Measurements from ENCODE around the gene TNIK. TPM values are rescaled to one million over a fixed set of nuclear protein-coding genes. Genes with fewer than 3 reads are reported as not detected.

TNIK gene
- total and polyA plus RNA-seq, 2 of the 4 experiments (the other 2 are of a cell fraction), result 3.4 to 6.3 TPM

DNA sequence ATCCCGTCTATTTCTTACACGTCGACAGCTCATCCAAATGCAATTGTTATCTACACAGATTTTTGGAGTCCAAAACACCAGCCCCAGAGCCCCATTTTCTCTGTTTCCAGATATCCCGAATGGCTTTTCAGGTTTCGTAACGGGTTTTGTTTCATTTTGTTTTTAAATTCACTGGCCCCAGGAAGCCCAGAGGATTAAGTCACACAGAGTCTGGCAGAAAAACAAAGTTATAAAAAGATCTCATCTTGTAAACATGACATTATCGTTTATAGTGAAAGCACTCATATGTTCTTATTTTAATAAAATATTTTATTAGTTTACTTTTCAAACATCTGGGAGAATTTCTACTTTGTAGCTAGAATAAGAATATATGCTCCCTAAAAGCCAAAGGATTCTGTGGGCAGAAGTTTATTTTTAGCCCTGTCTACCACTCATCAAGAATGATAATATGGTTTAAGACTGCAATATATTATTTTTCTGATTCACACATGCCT, 284.4 kb downstream of the TNIK start:
- H3K18ac ChIP-seq (ENCODE audit: low read depth, low read length), result no peak overlapping the region
- no peaks in the 10 kb centered on the region for H3K9me3 ChIP-seq (ENCODE audit: control insufficient read depth, insufficient read depth, low read length)
- no peak overlapping the region for H3K14ac ChIP-seq (replicated peaks; ENCODE audit: low read depth, low read length)
- TF ChIP-seq CEBPB (IDR thresholded peaks at IDR 0.05; ENCODE audit: low read depth, low read length) (no peak), RCOR1 (IDR thresholded peaks at IDR 0.05; ENCODE audit: insufficient replicate concordance, low read length) (no peak), SMC3 (IDR thresholded peaks at IDR 0.05; ENCODE audit: low read depth, low read length) (no peak), RAD21 (IDR thresholded peaks at IDR 0.05; ENCODE audit: low read length) (no peak), POLR2A (IDR thresholded peaks at IDR 0.05; ENCODE audit: low read depth, low read length) (no peak)
- no peak overlapping the region for H2AK5ac ChIP-seq (ENCODE audit: low read depth, low read length)
- no peak overlapping the region for H2BK120ac ChIP-seq (ENCODE audit: low read depth, low read length)
- no peaks in the 10 kb centered on the region for H3K27me3 ChIP-seq (ENCODE audit: control insufficient read depth, insufficient read depth, low read length)
- dilution Hi-C loops (cut with HindIII; ENCODE audit: low sequenced_read_pairs, unreplicated experiment), result no loop called here
- no peaks in the 10 kb centered on the region for H3K79me1 ChIP-seq (ENCODE audit: low read depth in 1 of 2, low read length in 2 of 2)
- no peak overlapping the region for H3K4ac ChIP-seq (ENCODE audit: low read depth, low read length)
- peaks cover 10% of the 10 kb centered on the region for H3K4me1 ChIP-seq (ENCODE audit: control insufficient read depth, insufficient read depth, low read length)
- DNase-seq, result peak; percentile 68
- in situ Hi-C loops (cut with MboI; ENCODE audit: low sequenced_read_pairs), result no loop called here
- 31% methylated on average over 3 of the region's 7 CpGs; no CpG with 5 or more reads in 1 of the 2 experiments for WGBS, 2 experiments (ENCODE audit: extremely low coverage in 2 of 2, insufficient read length in 1 of 2)
- POLR2A ChIA-PET (ENCODE audit: unreplicated experiment), result no interaction called here
- H2BK20ac ChIP-seq (ENCODE audit: low read depth, low read length), result no peak overlapping the region
- CTCF ChIA-PET, result interaction anchor here (0.6 kb wide), 2 partner anchors 36 to 39 kb away, joined by 3 to 4 read pairs; no protein-coding TSS in a partner anchor
- H3K23ac ChIP-seq (ENCODE audit: low read depth, low read length), result no peak overlapping the region
- H2AK9ac ChIP-seq (replicated peaks; ENCODE audit: low read depth, low read length, poor library complexity), result no peak overlapping the region
- H3K36me3 ChIP-seq (ENCODE audit: control insufficient read depth, insufficient read depth, low read length), result no peaks in the 10 kb centered on the region
- peak overlapping the region; percentile 86; the same call in 1 of the 2 replicates for H3K4me2 ChIP-seq (ENCODE audit: low read depth, low read length)
- intact Hi-C loops (cut with micrococcal nuclease), result no loop called here
- H3K27ac ChIP-seq (ENCODE audit: insufficient read depth, low read length), result no peak overlapping the region
- H4K20me1 ChIP-seq (ENCODE audit: insufficient read depth, low read length), result no peaks in the 10 kb centered on the region
- no peak overlapping the region for H4K91ac ChIP-seq (ENCODE audit: insufficient read depth, low read depth, low read length)
- H3K4me3 ChIP-seq (ENCODE audit: insufficient read depth, low read depth, low read length), result peak overlapping the region; percentile 17; the same call in 1 of the 2 replicates
- peak overlapping the region; percentile 6 for H2BK5ac ChIP-seq (ENCODE audit: low read depth, low read length, poor library complexity, severe bottlenecking)
- H3K9me1 ChIP-seq (ENCODE audit: insufficient read depth, low read length), result peaks cover 9% of the 10 kb centered on the region; the same call in 1 of the 2 replicates
- peak; percentile 64 for ATAC-seq (ENCODE audit: low read depth)
- no peak overlapping the region for H4K8ac ChIP-seq (ENCODE audit: low read depth in 2 of 2, low read length in 2 of 2)
- no peak overlapping the region for H4K5ac ChIP-seq (ENCODE audit: low read depth, low read length)
- no TSS peak for BruUV-seq (replicated peaks)
- no peak overlapping the region for H2AFZ ChIP-seq (replicated peaks; ENCODE audit: low read length, poor library complexity)
- no peak overlapping the region for H3K56ac ChIP-seq (ENCODE audit: extremely low read depth, insufficient read depth, low read length)
- no peak overlapping the region for H3K9ac ChIP-seq (ENCODE audit: low read depth, low read length)
- no peak overlapping the region for H2BK15ac ChIP-seq (ENCODE audit: low read depth, low read length)

All from IMR-90 (cell line).